ENCODE data around the gene S100A1.
"Not testable (repeated sequence)": the region's sequence is repeated elsewhere in the genome, so short reads cannot be mapped to it uniquely, and the experiment has no call there.

Gene S100A1

DNA sequence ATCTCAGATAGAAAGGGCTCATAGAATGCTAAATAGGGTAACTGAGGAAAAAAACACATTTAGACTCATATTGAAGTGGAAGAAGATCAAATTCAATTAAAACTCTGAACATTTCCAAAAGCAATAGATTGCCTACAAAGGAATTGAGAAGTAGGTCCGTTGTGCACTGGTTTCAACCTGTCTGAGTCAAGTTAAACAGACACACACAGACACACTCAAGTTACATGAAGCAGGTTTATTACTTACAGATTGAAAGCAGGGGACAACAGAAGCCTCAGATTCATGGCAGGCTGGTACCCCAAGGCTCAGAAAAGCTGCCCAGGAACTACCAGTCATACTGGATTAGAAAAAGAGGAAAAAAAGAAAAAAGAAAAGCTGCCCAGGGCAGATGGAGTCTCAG, 41.9 kb upstream of the S100A1 start:
- TF ChIP-seq, protein P1, sequence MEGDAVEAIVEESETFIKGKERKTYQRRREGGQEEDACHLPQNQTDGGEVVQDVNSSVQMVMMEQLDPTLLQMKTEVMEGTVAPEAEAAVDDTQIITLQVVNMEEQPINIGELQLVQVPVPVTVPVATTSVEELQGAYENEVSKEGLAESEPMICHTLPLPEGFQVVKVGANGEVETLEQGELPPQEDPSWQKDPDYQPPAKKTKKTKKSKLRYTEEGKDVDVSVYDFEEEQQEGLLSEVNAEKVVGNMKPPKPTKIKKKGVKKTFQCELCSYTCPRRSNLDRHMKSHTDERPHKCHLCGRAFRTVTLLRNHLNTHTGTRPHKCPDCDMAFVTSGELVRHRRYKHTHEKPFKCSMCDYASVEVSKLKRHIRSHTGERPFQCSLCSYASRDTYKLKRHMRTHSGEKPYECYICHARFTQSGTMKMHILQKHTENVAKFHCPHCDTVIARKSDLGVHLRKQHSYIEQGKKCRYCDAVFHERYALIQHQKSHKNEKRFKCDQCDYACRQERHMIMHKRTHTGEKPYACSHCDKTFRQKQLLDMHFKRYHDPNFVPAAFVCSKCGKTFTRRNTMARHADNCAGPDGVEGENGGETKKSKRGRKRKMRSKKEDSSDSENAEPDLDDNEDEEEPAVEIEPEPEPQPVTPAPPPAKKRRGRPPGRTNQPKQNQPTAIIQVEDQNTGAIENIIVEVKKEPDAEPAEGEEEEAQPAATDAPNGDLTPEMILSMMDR (conservative IDR thresholded peaks at IDR 0.05; ENCODE audit: low read depth) = no peak
- no peak overlapping the region for H3K27ac ChIP-seq
- ChIA-PET CTCF (interaction anchor here (0.6 kb wide), 1 partner anchor 76 kb away, joined by 4 read pairs; no protein-coding TSS in a partner anchor), POLR2A (ENCODE audit: low non-redundant PET) (no interaction called here)
- DNase-seq (ENCODE audit: low spot score) = no peak

DNA sequence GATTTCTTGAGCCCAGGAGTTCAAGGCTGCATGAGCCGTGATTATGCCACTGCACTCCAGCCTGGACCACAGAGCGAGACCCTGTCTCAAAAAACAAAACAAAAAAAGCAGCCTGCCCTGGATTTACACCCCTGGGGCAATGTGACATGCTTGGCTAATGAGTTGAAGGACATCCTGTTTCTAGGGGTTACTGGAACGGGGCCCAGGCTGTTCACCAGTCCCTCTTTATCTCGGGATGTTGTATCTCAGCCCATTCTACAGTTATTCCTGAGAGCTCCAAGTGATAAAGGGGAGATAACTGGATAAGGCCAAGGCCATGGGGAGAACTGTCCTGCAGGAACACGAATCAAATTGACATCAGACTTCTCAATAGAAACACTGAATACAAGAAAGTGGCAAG, 40.9 kb upstream of the S100A1 start:
- TF ChIP-seq, protein P1 (conservative IDR thresholded peaks at IDR 0.05; ENCODE audit: low read depth) = no peak
- ChIA-PET POLR2A (ENCODE audit: low non-redundant PET) (no interaction called here), CTCF (interaction anchor here (0.6 kb wide), 2 partner anchors 464 to 836 kb away, joined by 4 read pairs; no protein-coding TSS in a partner anchor)
- DNase-seq (ENCODE audit: low spot score) = no peak
- H3K27ac ChIP-seq = no peak overlapping the region

DNA sequence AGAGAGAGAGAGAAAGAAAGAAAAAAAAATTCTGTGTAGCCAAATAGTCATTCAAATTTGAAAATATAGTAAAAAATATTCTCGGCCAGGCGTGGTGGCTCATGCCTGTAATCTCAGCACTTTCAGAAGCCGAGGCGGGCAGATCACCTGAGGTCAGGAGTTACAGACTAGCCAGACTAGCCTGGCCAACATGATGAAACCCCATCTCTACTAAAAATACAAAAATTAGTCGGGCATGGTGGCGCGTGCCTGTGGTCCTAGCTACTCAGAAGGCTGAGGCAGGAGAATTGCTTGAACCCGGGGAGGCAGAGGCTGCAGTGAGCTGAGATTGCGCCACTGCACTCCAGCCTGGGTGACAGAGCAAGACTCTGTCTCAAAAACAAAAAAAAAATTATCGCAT, 40.2 kb upstream of the S100A1 start:
- POLR2A ChIA-PET (ENCODE audit: low non-redundant PET); DNase-seq (ENCODE audit: low spot score); H3K27ac ChIP-seq: not testable (repeated sequence)
- CTCF ChIA-PET = interaction anchor here (0.6 kb wide), 1 partner anchor 413 kb away, joined by 3 read pairs; no protein-coding TSS in a partner anchor

DNA sequence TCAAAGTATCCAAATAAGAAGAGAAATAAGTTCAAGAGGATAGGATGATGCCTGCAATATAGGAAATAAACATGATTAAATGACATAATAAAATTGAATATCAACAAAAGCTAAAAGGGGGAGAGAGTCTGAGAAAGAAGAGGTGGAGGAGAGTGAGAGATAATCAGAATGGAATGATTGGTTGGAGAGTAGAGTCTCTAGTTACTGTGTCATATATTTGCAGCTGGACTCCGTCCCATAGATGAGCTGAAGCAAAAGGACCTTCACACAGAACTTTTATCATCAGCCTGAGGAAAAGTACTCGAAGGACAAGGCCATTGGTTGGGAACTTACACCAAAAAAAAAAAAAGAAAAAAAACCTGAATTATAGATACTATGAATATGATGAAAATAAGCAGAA, 39.8 kb upstream of the S100A1 start:
- ChIA-PET POLR2A (ENCODE audit: low non-redundant PET) (no interaction called here), CTCF (interaction anchor here (0.6 kb wide), 1 partner anchor 412 kb away, joined by 3 read pairs; no protein-coding TSS in a partner anchor)
- TF ChIP-seq, protein P1 (conservative IDR thresholded peaks at IDR 0.05; ENCODE audit: low read depth) = no peak
- H3K27ac ChIP-seq = no peak overlapping the region
- DNase-seq (ENCODE audit: low spot score) = no peak

DNA sequence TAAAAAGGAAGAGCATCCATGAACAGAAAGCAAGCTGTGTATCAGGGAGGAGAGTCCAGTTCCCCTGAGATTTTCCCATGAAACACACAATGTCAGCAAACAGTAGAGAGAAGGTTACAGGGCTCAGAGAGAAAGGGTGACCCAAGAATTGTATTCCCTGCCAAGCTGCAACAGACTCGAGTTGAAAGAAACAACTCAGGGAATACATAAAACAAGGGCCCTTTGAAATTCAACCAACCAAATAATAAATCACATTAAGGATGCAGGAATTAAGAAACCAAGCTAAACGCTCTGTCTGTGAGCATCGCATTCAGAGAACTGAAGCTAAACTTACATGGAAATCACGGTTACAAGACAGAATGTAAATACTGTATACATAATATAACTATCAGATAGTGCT, 35.5 kb upstream of the S100A1 start:
- no peak for DNase-seq (ENCODE audit: low spot score)
- ChIA-PET CTCF (interaction anchor here (1.0 to 1.2 kb wide), 2 partner anchors 20 to 24 kb away, joined by 3 to 6 read pairs; no protein-coding TSS in a partner anchor), POLR2A (ENCODE audit: low non-redundant PET) (no interaction called here)
- H3K27ac ChIP-seq = no peak overlapping the region
- TF ChIP-seq, protein P1 (conservative IDR thresholded peaks at IDR 0.05; ENCODE audit: low read depth) = no peak

DNA sequence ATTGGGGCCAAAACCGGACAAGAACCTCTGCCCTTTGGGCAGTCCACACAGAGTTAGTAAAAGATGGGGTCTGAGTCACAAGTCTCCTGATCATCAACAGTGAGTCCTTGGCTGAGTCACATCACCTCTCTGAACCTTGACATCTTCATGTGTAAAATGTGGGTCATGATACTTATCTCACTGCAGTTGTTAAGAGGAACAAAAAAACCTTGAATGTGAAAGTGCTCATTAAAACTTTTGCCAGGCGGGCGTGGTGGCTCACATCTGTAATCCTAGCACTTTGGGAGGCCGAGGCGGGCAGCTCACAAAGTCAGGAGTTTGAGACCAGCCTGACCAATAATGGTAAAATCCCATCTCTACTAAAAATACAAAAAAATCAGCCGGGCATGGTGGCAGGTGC, 31.0 kb upstream of the S100A1 start:
- ChIA-PET CTCF (interaction anchor here (0.6 to 1.4 kb wide), 2 partner anchors 25 to 102 kb away, joined by 3 to 6 read pairs; no protein-coding TSS in a partner anchor), POLR2A (ENCODE audit: low non-redundant PET) (no interaction called here)
- H3K27ac ChIP-seq = peak overlapping the region; percentile 44
- DNase-seq (ENCODE audit: low spot score) = no peak
- TF ChIP-seq, protein P1 (conservative IDR thresholded peaks at IDR 0.05; ENCODE audit: low read depth) = no peak

DNA sequence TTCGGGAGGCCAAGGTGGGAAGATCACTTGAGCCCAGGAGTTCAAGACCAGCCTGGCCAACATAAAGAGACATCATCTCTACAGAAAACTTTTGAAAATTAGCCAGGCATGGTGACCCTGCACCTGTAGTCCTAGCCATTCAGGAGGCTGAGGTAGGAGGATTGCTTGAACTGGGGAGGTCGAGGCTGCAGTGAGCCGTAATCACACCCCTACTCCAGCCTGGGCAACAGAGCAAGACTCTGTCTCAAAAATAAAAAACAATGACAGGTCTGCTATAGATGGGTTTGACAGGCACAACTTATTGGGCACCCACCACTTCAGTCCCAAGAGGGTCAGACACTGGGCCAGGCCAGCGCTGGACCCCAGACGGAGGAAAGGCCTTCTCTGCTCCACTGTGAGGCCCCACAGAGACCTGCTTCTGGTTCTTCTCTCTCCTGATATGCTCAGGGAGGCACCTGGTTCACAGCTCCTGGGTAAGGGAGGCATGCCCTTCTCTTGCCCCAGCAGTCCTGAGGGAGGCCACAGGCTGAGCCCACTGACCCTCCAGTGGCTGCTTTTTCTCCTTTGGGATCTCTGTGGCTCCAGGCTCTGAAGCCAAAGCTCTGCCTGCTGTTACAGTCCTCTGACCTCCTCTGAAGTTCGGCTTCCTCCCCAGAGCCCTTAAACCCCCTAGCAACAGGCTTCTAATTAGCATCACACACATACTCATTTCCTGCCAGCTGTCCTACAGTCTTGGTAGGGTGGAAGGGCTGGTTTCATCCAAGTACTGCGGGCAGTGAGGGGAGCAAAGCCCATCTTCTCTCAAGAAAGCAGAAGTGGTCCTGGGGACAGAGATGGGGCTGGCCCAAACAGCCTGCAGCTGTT, 29.7 kb upstream of the S100A1 start:
- POLR2A ChIA-PET (ENCODE audit: low non-redundant PET) = no interaction called here
- TF ChIP-seq, protein P1 (conservative IDR thresholded peaks at IDR 0.05; ENCODE audit: low read depth) = no peak
- no peak for DNase-seq (ENCODE audit: low spot score)
- CTCF ChIA-PET = interaction anchor here (1.4 kb wide), 1 partner anchor 26 kb away, joined by 6 read pairs; no protein-coding TSS in a partner anchor
- H3K27ac ChIP-seq = peak overlapping the region; percentile 55
